CD14-positive monocyte (primary cell): ENCODE data around the gene DDIAS. TPM values are rescaled to one million over a fixed set of nuclear protein-coding genes. Genes with fewer than 3 reads are reported as not detected.
"Not testable (repeated sequence)": the region's sequence is repeated elsewhere in the genome, so short reads cannot be mapped to it uniquely, and the experiment has no call there.

Experiments used
- DNase-seq, 3 donors: peaks; one replicate each; pipeline ENCODE4 v3.0.0-alpha.2; 2011 to 2022
- H2AFZ ChIP-seq: 2 replicates; pipeline ENCODE4 v1.6.0; 2012; ENCODE audit warnings: mild to moderate bottlenecking, low read depth, low read length, inconsistent platforms; ENCODE audit not compliant: insufficient read depth, poor library complexity, severe bottlenecking
- H3K27ac ChIP-seq, 2 donors: 1 replicate in 1 of 2; 2 replicates in 1 of 2; pipeline ENCODE4 v1.5.1; 2012 to 2013; ENCODE audit warnings: low read length in 2 of 2, control low read depth in 1 of 2, inconsistent platforms in 1 of 2, low read depth in 1 of 2, mild to moderate bottlenecking in 1 of 2
- H3K27me3 ChIP-seq, 2 donors: one replicate each; pipeline versions ENCODE4 v1.6.0 to v1.6.1; 2011 to 2013; ENCODE audit warnings: low read length in 2 of 2; ENCODE audit not compliant: control insufficient read depth in 2 of 2, insufficient read depth in 2 of 2
- H3K36me3 ChIP-seq, 2 donors: replicated peaks in 1 of 2; 1 replicate in 1 of 2; 2 replicates in 1 of 2; pipeline versions ENCODE4 v1.5.1 to v1.6.1; 2012 to 2013; ENCODE audit warnings: low read length in 2 of 2, control low read depth in 1 of 2, inconsistent platforms in 1 of 2, mild to moderate bottlenecking in 1 of 2; ENCODE audit not compliant: insufficient read depth in 2 of 2, control insufficient read depth in 1 of 2
- H3K4me1 ChIP-seq, 2 donors: 1 replicate in 1 of 2; 2 replicates in 1 of 2; pipeline versions ENCODE4 v1.5.1 to v1.6.1; 2012 to 2013; ENCODE audit warnings: low read length in 2 of 2, control low read depth in 1 of 2, inconsistent platforms in 1 of 2, mild to moderate bottlenecking in 1 of 2, moderate library complexity in 1 of 2; ENCODE audit not compliant: insufficient read depth in 2 of 2, control insufficient read depth in 1 of 2
- H3K4me2 ChIP-seq: replicated peaks from 2 replicates; pipeline ENCODE3; 2012; ENCODE audit warnings: low read length, moderate library complexity, mild to moderate bottlenecking; ENCODE audit not compliant: poor library complexity, severe bottlenecking; ENCODE audit errors: extremely low read depth
- H3K4me3 ChIP-seq, 3 experiments: fragments of 200-600 bp in 1 of 3; sonication (generic) in 1 of 3; replicated peaks in 1 of 3; 1 replicate in 2 of 3; 2 replicates in 1 of 3; pipeline ENCODE4 v1.5.1; 2011 to 2013; ENCODE audit warnings: low read length in 3 of 3, mild to moderate bottlenecking in 3 of 3, control low read depth in 2 of 3, low read depth in 2 of 3, inconsistent platforms in 1 of 3, moderate library complexity in 1 of 3
- H3K79me2 ChIP-seq: 2 replicates; pipeline ENCODE4 v1.6.0; 2012; ENCODE audit warnings: mild to moderate bottlenecking, control low read depth, inconsistent platforms, low read length, moderate library complexity; ENCODE audit not compliant: insufficient read depth
- H3K9ac ChIP-seq: 2 replicates; pipeline ENCODE4 v1.6.0; 2017; ENCODE audit warnings: low read length, mild to moderate bottlenecking; ENCODE audit not compliant: insufficient read depth, poor library complexity, severe bottlenecking
- H3K9me3 ChIP-seq, 2 donors: replicated peaks in 1 of 2; 1 replicate in 1 of 2; 2 replicates in 1 of 2; pipeline versions ENCODE4 v1.5.1 to v1.6.1; 2012 to 2013; ENCODE audit warnings: low read length in 2 of 2, control low read depth in 1 of 2; ENCODE audit not compliant: control insufficient read depth in 1 of 2, insufficient read depth in 1 of 2
- H4K20me1 ChIP-seq: 2 replicates; pipeline ENCODE4 v1.6.0; 2012; ENCODE audit warnings: mild to moderate bottlenecking, low read length, control low read depth, moderate library complexity; ENCODE audit not compliant: insufficient read depth
- H3K27ac Mint-ChIP-seq, 7 donors: one replicate each; pipeline ENCODE4 v1.8.0; 2020; ENCODE audit warnings: mild to moderate bottlenecking in 7 of 7, mixed read lengths in 7 of 7, moderate library complexity in 6 of 7, inconsistent platforms in 2 of 7
- H3K27me3 Mint-ChIP-seq, 3 donors: one replicate each; pipeline ENCODE4 v1.8.0; 2021 to 2022; ENCODE audit warnings: low read depth in 3 of 3, mild to moderate bottlenecking in 3 of 3, mixed read lengths in 3 of 3, moderate library complexity in 3 of 3, inconsistent platforms in 1 of 3
- H3K36me3 Mint-ChIP-seq, 2 donors: one replicate each; pipeline ENCODE4 v1.8.0; 2020; ENCODE audit warnings: mixed read lengths in 2 of 2, inconsistent platforms in 1 of 2, mild to moderate bottlenecking in 1 of 2
- H3K4me1 Mint-ChIP-seq: one replicate; pipeline ENCODE4 v1.8.0; 2020; ENCODE audit warnings: mild to moderate bottlenecking, mixed read lengths
- H3K4me3 Mint-ChIP-seq, 2 donors: one replicate each; pipeline ENCODE4 v1.8.0; 2020; ENCODE audit warnings: mild to moderate bottlenecking in 2 of 2, mixed read lengths in 2 of 2, moderate library complexity in 1 of 2
- H3K9me3 Mint-ChIP-seq, 7 donors: one replicate each; pipeline ENCODE4 v1.8.0; 2020 to 2022; ENCODE audit warnings: mixed read lengths in 7 of 7, mild to moderate bottlenecking in 6 of 7, moderate library complexity in 6 of 7, inconsistent platforms in 2 of 7
- WGBS: methylation state at CpG from one replicate; pipeline ENCODE4 v1.1.5; 2013; ENCODE audit warnings: missing lambda C conversion rate; ENCODE audit not compliant: insufficient coverage; 5-methylcytosine and 5-hydroxymethylcytosine counted together
- intact Hi-C, 2 donors: fragments of 100-400 bp; cut with micrococcal nuclease; formaldehyde crosslinking; loops; one replicate each; pipeline versions ENCODE4 v1.15.0 to v1.15.1; 2023
- polyA plus RNA-seq, 3 donors: library from polyadenylated mRNA; depleted of rRNA in 1 of 3; unstranded in 2 of 3; stranded (reverse) in 1 of 3; fragments of 300-500 nt in 2 of 3; fragments of >200 nt in 1 of 3; fragmentation: Illumina TruSeq in 2 of 3; gene quantifications; 1 replicate in 2 of 3; 2 replicates in 1 of 3; pipeline ENCODE4 v1.2.3, GENCODE V29; 2012 to 2021
- TF ChIP-seq, protein P1 (sequence below): fragments of 200-600 bp; IDR thresholded peaks from one replicate; pipeline ENCODE4 v1.8.0; 2022; ENCODE audit warnings: antibody characterized with exemption, mild to moderate bottlenecking

Gene DDIAS
- polyA plus RNA-seq, 3 donors: 6.0 to 14.1 (median 13.5) TPM

DNA sequence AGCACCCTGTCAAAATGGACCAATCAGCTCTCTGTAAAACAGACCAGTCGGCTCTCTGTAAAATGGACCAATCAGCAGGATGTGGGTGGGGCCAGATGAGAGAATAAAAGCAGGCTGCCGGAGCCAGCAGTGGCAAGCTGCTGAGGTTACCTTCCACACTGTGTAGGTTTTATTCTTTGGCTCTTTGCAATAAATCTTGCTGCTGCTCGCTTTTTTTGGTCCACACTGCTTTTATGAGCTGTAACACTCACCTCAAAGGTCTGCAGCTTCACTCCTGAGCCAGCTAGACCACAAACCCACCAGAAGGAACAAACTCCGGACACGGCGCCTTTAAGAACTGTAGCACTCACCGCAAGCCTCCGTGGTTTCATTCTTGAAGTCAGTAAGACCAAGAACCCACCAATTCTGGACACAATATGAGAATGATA, 70.0 kb downstream of the DDIAS start:
- H3K36me3 Mint-ChIP-seq, H3K4me1 Mint-ChIP-seq, H3K4me3 ChIP-seq, H3K27me3 ChIP-seq, H3K4me1 ChIP-seq, intact Hi-C loops, H3K27ac ChIP-seq, H3K79me2 ChIP-seq, H4K20me1 ChIP-seq, H3K9me3 ChIP-seq, H3K27me3 Mint-ChIP-seq, H2AFZ ChIP-seq, H3K9ac ChIP-seq, H3K4me2 ChIP-seq, H3K9me3 Mint-ChIP-seq, DNase-seq, H3K36me3 ChIP-seq: not testable (repeated sequence)
- peak overlapping the region; percentile 62 to 74 for H3K4me3 Mint-ChIP-seq
- peak overlapping the region in 1 of 7 donors; percentile 21 for H3K27ac Mint-ChIP-seq
- 58% methylated on average over 2 of the region's 8 CpGs for WGBS

DNA sequence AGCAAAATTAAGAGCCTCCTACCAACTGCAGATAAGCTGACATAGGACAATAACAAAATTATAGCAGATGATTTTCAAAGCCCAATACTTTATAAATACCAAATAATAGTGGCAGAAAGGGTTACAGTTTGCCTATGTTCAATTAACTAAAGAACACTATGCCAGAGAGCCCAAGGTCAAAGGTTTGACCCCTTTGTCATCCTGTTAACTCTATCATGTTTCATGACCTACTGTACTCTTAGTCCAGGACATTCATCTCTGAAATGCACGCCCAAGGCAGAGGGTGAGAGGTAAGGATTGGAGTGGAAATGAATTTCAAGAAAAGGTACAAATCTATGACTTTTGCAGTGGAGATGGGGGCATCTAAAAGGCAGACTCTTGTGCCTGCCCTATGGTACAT, 70.6 kb downstream of the DDIAS start:
- Mint-ChIP-seq H3K27me3 (peaks cover 0 to 2% (median 0%) of the 10 kb centered on the region in 3 donors), H3K4me3 (no peak overlapping the region), H3K36me3 (no peaks in the 10 kb centered on the region), H3K4me1 (peaks cover 6% of the 10 kb centered on the region), H3K9me3 (peaks cover 0 to 8% (median 5%) of the 10 kb centered on the region in 7 donors), H3K27ac (no peak overlapping the region)
- no peak for DNase-seq
- no CpG with 5 or more reads among the region's 1 CpG for WGBS
- no peak overlapping the region for H3K9ac ChIP-seq
- no peak overlapping the region for H3K27ac ChIP-seq
- no peaks in the 10 kb centered on the region for H3K4me1 ChIP-seq
- no peaks in the 10 kb centered on the region for H3K79me2 ChIP-seq
- no peak overlapping the region for H3K4me2 ChIP-seq
- TF ChIP-seq, protein P1, sequence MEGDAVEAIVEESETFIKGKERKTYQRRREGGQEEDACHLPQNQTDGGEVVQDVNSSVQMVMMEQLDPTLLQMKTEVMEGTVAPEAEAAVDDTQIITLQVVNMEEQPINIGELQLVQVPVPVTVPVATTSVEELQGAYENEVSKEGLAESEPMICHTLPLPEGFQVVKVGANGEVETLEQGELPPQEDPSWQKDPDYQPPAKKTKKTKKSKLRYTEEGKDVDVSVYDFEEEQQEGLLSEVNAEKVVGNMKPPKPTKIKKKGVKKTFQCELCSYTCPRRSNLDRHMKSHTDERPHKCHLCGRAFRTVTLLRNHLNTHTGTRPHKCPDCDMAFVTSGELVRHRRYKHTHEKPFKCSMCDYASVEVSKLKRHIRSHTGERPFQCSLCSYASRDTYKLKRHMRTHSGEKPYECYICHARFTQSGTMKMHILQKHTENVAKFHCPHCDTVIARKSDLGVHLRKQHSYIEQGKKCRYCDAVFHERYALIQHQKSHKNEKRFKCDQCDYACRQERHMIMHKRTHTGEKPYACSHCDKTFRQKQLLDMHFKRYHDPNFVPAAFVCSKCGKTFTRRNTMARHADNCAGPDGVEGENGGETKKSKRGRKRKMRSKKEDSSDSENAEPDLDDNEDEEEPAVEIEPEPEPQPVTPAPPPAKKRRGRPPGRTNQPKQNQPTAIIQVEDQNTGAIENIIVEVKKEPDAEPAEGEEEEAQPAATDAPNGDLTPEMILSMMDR: no peak
- H4K20me1 ChIP-seq: no peaks in the 10 kb centered on the region
- intact Hi-C loops: no loop called here
- H3K4me3 ChIP-seq: no peak overlapping the region
- H2AFZ ChIP-seq: no peak overlapping the region
- no peaks in the 10 kb centered on the region for H3K27me3 ChIP-seq
- peaks cover 0 to 4% of the 10 kb centered on the region in 2 donors for H3K9me3 ChIP-seq
- H3K36me3 ChIP-seq: no peaks in the 10 kb centered on the region
